Measurements from ENCODE around the gene PI4KB.
A peak's percentile ranks its signal among the peaks of the same experiment; 100 is the strongest.

The PI4KB gene

GRCh38 chr1:151255381-151255780 lies 71.8 kb downstream of the PI4KB start:
- Mint-ChIP-seq H3K27ac (peak overlapping the region; percentile 93), H3K4me3 (peak overlapping the region; percentile 89), H3K9me3 (no peaks in the 10 kb centered on the region), H3K4me1 (peaks cover 23% of the 10 kb centered on the region), H3K27me3 (no peaks in the 10 kb centered on the region), H3K36me3 (peaks cover 2% of the 10 kb centered on the region)
- no peak for ATAC-seq (ENCODE audit: low read depth)
- no peak for DNase-seq (ENCODE audit: low spot score in 2 of 2)

DNA sequence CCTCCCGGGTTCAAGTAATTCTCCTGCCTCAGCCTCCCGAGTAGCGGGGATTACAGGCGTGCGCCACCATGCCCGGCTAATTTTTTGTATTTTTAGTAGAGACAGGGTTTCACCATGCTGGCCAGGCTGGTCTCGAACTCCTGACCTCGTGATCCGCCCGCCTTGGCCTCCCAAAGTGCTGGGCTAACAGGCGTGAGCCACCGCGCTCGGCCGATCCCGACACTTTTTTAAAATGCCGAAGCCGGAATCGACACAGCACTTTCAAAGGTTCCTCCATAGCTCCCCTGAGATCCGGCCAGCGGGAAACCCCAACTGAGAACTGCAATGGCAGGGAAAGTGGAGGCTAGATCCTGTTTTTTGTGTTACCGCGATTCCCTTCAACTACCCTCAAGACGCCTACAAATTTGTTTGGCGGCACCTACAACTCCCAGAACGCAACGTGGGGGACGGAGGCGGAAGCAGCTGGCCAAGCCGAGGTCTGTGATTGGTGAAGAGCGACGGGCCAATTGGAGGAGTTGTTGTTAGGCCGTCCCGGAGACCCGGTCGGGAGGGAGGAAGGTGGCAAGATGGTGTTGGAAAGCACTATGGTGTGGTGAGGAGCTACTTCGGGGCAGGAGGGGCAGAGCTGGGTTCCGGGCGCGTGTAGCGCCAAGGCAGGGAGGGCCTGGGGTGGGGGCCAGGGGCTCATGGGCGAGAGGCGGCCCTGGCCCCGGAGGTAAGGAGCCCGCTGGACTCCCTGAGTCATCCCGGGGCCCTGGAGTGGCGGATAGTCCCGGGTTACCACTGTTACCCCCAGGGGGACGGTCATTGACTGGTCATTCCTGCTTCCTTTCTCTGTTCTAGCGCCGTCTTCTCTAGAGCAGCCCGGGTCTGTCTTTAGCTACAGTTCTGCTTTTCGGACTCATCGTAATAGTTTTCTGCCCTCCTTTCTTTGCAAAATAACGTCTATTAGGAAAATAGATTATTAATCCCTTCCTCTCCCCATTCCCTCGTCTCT lies 72.7 kb downstream of the PI4KB start, which contains the start of gene PSMD4:
TSS of gene PSMD4 (plus strand) at position 518 of the 997 bp plus-strand sequence. CDS start at position 567, 49 bp downstream.
- Mint-ChIP-seq H3K27me3 (no peaks in the 10 kb centered on the region), H3K9me3 (no peaks in the 10 kb centered on the region), H3K36me3 (peaks cover 4% of the 10 kb centered on the region), H3K27ac (peak within 1 kb of the TSS; percentile 93), H3K4me3 (peak within 1 kb of the TSS; percentile 89), H3K4me1 (peaks cover 23% of the 10 kb centered on the region)
- DNase-seq (ENCODE audit: low spot score in 2 of 2) (peak; percentile 81 to 87), ATAC-seq (ENCODE audit: low read depth) (peak; percentile 94)

- Mint-ChIP-seq H3K9me3 (no peaks in the 10 kb centered on the region), H3K4me1 (peaks cover 15% of the 10 kb centered on the region), H3K27ac (no peak overlapping the region), H3K27me3 (no peaks in the 10 kb centered on the region), H3K4me3 (no peak overlapping the region), H3K36me3 (peaks cover 12% of the 10 kb centered on the region)
- DNase-seq (ENCODE audit: low spot score in 2 of 2) (peak; percentile 25 to 61), ATAC-seq (ENCODE audit: low read depth) (peak; percentile 60)
These were observed 75.4 kb downstream of the PI4KB start for GRCh38 chr1:151251656-151252470.

- no peaks in the 10 kb centered on the region for H3K27me3 Mint-ChIP-seq
- H3K9me3 Mint-ChIP-seq: no peaks in the 10 kb centered on the region
- no peak overlapping the region for H3K27ac Mint-ChIP-seq
- H3K4me1 Mint-ChIP-seq: no peaks in the 10 kb centered on the region
- H3K36me3 Mint-ChIP-seq: peaks cover 32% of the 10 kb centered on the region
- ATAC-seq (ENCODE audit: low read depth) (no peak), DNase-seq (ENCODE audit: low spot score in 2 of 2) (no peak)
- H3K4me3 Mint-ChIP-seq: no peak overlapping the region
These were observed 80.4 kb downstream of the PI4KB start for GRCh38 chr1:151246786-151247185.

DNA sequence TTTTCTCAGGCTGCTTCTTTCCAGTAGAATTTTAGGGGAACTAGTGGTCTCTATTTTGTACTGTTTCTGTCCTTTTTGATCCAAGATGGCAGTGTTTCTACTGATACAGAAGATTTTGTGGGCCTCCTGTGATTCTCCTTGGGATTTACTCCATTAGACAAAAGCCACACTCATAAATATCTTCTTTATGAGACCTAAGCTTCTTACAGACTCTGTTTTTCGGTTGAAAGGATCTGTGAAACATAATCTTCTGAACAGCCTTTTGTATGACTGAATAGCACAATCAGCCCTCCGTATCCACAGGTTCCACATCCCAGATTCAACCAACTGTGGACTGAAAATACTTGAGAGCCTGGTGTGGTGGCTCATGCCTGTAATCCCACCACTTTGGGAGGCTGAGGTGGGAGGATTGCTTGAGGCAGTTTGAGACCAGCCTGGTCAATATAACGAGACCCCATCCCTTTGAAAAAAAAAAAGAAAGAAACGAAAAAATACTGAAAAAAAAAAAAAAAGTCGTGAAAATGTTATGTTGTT lies 83.5 kb downstream of the PI4KB start:
- DNase-seq (ENCODE audit: low spot score in 2 of 2): no peak
- no peak for ATAC-seq (ENCODE audit: low read depth)
- Mint-ChIP-seq H3K27ac (peak overlapping the region; percentile 50), H3K4me1 (no peaks in the 10 kb centered on the region), H3K9me3 (no peaks in the 10 kb centered on the region), H3K4me3 (no peak overlapping the region), H3K27me3 (no peaks in the 10 kb centered on the region), H3K36me3 (peaks cover 35% of the 10 kb centered on the region)

GRCh38 chr1:151242442-151242841 lies 84.8 kb downstream of the PI4KB start:
- H3K27ac Mint-ChIP-seq: no peak overlapping the region
- no peaks in the 10 kb centered on the region for H3K27me3 Mint-ChIP-seq
- H3K4me1 Mint-ChIP-seq: peaks cover 10% of the 10 kb centered on the region
- H3K4me3 Mint-ChIP-seq: no peak overlapping the region
- H3K36me3 Mint-ChIP-seq: peaks cover 37% of the 10 kb centered on the region
- no peak for DNase-seq (ENCODE audit: low spot score in 2 of 2)
- no peak for ATAC-seq (ENCODE audit: low read depth)
- no peaks in the 10 kb centered on the region for H3K9me3 Mint-ChIP-seq

All from memory B cell (primary cell).